ENCODE measurements around the gene MXD3. TPM values are rescaled to one million over a fixed set of nuclear protein-coding genes. Genes with fewer than 3 reads are reported as not detected.

Gene MXD3
- total RNA-seq, 1 donor from 2014 or later = 29.5 TPM

- Mint-ChIP-seq H3K4me1 (ENCODE audit: unreplicated experiment) (peaks cover 50% of the 10 kb centered on the region), H3K27me3 (no peaks in the 10 kb centered on the region), H3K36me3 (peaks cover 16% of the 10 kb centered on the region), H3K27ac (peak overlapping the region; percentile 100), H3K9me3 (no peaks in the 10 kb centered on the region), H3K4me3 (peak overlapping the region; percentile 96)
- no peak for TF ChIP-seq CTCF (conservative IDR thresholded peaks at IDR 0.05)
- no peak for DNase-seq (ENCODE audit: extremely low spot score, unreplicated experiment)
These were observed 7.1 kb downstream of the MXD3 start for GRCh38 chr5:177304392-177305119.

GRCh38 chr5:177303925-177304391 lies 7.7 kb downstream of the MXD3 start:
- Mint-ChIP-seq H3K27me3 (no peaks in the 10 kb centered on the region), H3K9me3 (no peaks in the 10 kb centered on the region), H3K4me1 (ENCODE audit: unreplicated experiment) (peaks cover 55% of the 10 kb centered on the region), H3K4me3 (peak overlapping the region; percentile 96), H3K36me3 (peaks cover 16% of the 10 kb centered on the region), H3K27ac (peak overlapping the region; percentile 100)
- DNase-seq (ENCODE audit: extremely low spot score, unreplicated experiment) = no peak
- TF ChIP-seq CTCF (conservative IDR thresholded peaks at IDR 0.05) = no peak

- Mint-ChIP-seq H3K9me3 (no peaks in the 10 kb centered on the region), H3K4me3 (peak within 1 kb of the TSS; percentile 96), H3K27me3 (no peaks in the 10 kb centered on the region), H3K36me3 (peaks cover 16% of the 10 kb centered on the region), H3K4me1 (ENCODE audit: unreplicated experiment) (peaks cover 61% of the 10 kb centered on the region), H3K27ac (peak within 1 kb of the TSS; percentile 100)
- DNase-seq (ENCODE audit: extremely low spot score, unreplicated experiment) = peak; percentile 95
- peak; percentile 37 for TF ChIP-seq CTCF (conservative IDR thresholded peaks at IDR 0.05)
These were observed 8.4 kb downstream of the MXD3 start, which contains the start of the genes PRELID1 and RAB24 for GRCh38 chr5:177303121-177303924. PRELID1 (plus strand) TSS chr5:177303799; CDS start chr5:177303986, 187 bp downstream. RAB24 (minus strand) TSS chr5:177303719; CDS start chr5:177303288, 431 bp downstream.

GRCh38 chr5:177302354-177303110 lies 9.2 kb downstream of the MXD3 start:
- peak; percentile 26 for TF ChIP-seq CTCF (conservative IDR thresholded peaks at IDR 0.05)
- Mint-ChIP-seq H3K4me1 (ENCODE audit: unreplicated experiment) (peaks cover 68% of the 10 kb centered on the region), H3K9me3 (no peaks in the 10 kb centered on the region), H3K4me3 (peak overlapping the region; percentile 96), H3K27me3 (no peaks in the 10 kb centered on the region), H3K36me3 (peaks cover 16% of the 10 kb centered on the region), H3K27ac (peak overlapping the region; percentile 100)
- DNase-seq (ENCODE audit: extremely low spot score, unreplicated experiment) = no peak

GRCh38 chr5:177301503-177302165 lies 10.1 kb downstream of the MXD3 start:
- Mint-ChIP-seq H3K36me3 (peaks cover 15% of the 10 kb centered on the region), H3K4me1 (ENCODE audit: unreplicated experiment) (peaks cover 68% of the 10 kb centered on the region), H3K27me3 (no peaks in the 10 kb centered on the region), H3K9me3 (no peaks in the 10 kb centered on the region), H3K27ac (peak overlapping the region; percentile 100), H3K4me3 (peak overlapping the region; percentile 96)
- peak; percentile 64 for DNase-seq (ENCODE audit: extremely low spot score, unreplicated experiment)
- TF ChIP-seq CTCF (conservative IDR thresholded peaks at IDR 0.05) = no peak
